ENCODE measurements around the gene SETD1A. TPM values are rescaled to one million over a fixed set of nuclear protein-coding genes. Genes with fewer than 3 reads are reported as not detected.

SETD1A gene
- total RNA-seq, 2 experiments from 2014 or later: 23.9 to 26.4 TPM

- Mint-ChIP-seq H3K4me1 (peaks cover 26% of the 10 kb centered on the region), H3K4me3 (peak overlapping the region; percentile 64), H3K9me3 (ENCODE audit: low read depth) (no peaks in the 10 kb centered on the region), H3K36me3 (no peaks in the 10 kb centered on the region), H3K27ac (no peak overlapping the region), H3K27me3 (no peaks in the 10 kb centered on the region)
- CTCF ChIA-PET: interaction anchor here (0.8 to 5.3 kb wide), 6 partner anchors 10 to 85 kb away, joined by 3 to 38 read pairs (median 4); no protein-coding TSS in a partner anchor
- no peak for ATAC-seq
- DNase-seq: peak; percentile 48
Measured at GRCh38 chr16:30924076-30924912, 33.3 kb upstream of the SETD1A start.

GRCh38 chr16:30924913-30925631, 32.5 kb upstream of the SETD1A start:
- H3K4me3 Mint-ChIP-seq: peak overlapping the region; percentile 64
- no peaks in the 10 kb centered on the region for H3K9me3 Mint-ChIP-seq (ENCODE audit: low read depth)
- no peaks in the 10 kb centered on the region for H3K27me3 Mint-ChIP-seq
- H3K36me3 Mint-ChIP-seq: no peaks in the 10 kb centered on the region
- no peak overlapping the region for H3K27ac Mint-ChIP-seq
- ATAC-seq (no peak), DNase-seq (no peak)
- H3K4me1 Mint-ChIP-seq: peaks cover 26% of the 10 kb centered on the region
- CTCF ChIA-PET: interaction anchor here (0.6 to 5.3 kb wide), 7 partner anchors 9 to 130 kb away, joined by 3 to 38 read pairs (median 4); no protein-coding TSS in a partner anchor

GRCh38 chr16:30925632-30925987, 31.9 kb upstream of the SETD1A start:
- no peak overlapping the region for H3K27ac Mint-ChIP-seq
- H3K27me3 Mint-ChIP-seq: no peaks in the 10 kb centered on the region
- CTCF ChIA-PET: interaction anchor here (0.6 to 5.3 kb wide), 4 partner anchors 9 to 129 kb away, joined by 4 to 38 read pairs (median 4); no protein-coding TSS in a partner anchor
- peaks cover 26% of the 10 kb centered on the region for H3K4me1 Mint-ChIP-seq
- no peak overlapping the region for H3K4me3 Mint-ChIP-seq
- ATAC-seq: no peak
- no peaks in the 10 kb centered on the region for H3K36me3 Mint-ChIP-seq
- DNase-seq: no peak
- H3K9me3 Mint-ChIP-seq (ENCODE audit: low read depth): no peaks in the 10 kb centered on the region

DNA sequence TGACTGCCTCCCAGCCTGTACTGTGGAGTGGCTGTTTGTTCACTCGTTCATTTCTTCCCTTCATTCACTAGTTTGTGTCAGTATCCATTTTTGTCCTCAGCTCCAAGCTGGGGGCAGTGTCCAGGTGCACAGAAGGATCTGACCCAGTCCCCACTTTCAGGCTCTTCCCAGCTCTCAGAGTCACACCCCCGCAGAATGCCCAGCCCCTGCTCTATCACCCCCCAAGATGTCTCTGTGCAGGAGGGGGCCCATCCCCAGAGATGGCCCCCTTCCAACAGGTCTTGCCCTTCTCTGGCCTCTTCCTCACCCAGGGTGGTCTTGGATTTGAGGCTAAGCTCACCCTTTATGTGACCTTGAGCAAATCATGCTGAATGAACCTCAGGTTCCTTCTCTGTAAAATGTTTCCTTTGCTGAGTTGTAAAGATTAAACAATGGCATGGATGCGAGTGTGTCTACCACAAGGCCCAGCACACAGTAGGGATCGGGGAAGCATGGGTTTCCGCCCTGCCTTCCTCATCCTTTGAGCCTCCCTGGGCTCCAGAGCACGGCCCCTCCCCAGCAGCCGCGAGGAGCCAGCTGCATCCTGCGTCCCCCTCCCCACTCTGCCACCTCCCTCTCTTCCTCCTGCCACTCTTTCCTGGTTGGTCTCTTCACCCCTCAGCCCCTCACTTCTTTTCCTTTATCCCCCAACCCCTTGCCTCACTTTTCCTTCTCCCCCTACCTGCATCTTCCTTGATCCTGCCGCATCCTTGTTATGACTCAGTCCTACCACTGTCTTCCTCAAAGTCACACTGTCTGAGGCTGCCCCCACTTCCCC, 31.4 kb upstream of the SETD1A start:
- no peak overlapping the region for H3K27ac Mint-ChIP-seq
- no peak for ATAC-seq
- CTCF ChIA-PET: interaction anchor here (1.3 to 5.3 kb wide), 2 partner anchors 16 to 81 kb away, joined by 4 to 38 read pairs; no protein-coding TSS in a partner anchor
- peaks cover 1% of the 10 kb centered on the region for H3K36me3 Mint-ChIP-seq
- no peaks in the 10 kb centered on the region for H3K27me3 Mint-ChIP-seq
- no peak for DNase-seq
- H3K9me3 Mint-ChIP-seq (ENCODE audit: low read depth): no peaks in the 10 kb centered on the region
- H3K4me1 Mint-ChIP-seq: peaks cover 22% of the 10 kb centered on the region
- peak overlapping the region; percentile 1 for H3K4me3 Mint-ChIP-seq

DNA sequence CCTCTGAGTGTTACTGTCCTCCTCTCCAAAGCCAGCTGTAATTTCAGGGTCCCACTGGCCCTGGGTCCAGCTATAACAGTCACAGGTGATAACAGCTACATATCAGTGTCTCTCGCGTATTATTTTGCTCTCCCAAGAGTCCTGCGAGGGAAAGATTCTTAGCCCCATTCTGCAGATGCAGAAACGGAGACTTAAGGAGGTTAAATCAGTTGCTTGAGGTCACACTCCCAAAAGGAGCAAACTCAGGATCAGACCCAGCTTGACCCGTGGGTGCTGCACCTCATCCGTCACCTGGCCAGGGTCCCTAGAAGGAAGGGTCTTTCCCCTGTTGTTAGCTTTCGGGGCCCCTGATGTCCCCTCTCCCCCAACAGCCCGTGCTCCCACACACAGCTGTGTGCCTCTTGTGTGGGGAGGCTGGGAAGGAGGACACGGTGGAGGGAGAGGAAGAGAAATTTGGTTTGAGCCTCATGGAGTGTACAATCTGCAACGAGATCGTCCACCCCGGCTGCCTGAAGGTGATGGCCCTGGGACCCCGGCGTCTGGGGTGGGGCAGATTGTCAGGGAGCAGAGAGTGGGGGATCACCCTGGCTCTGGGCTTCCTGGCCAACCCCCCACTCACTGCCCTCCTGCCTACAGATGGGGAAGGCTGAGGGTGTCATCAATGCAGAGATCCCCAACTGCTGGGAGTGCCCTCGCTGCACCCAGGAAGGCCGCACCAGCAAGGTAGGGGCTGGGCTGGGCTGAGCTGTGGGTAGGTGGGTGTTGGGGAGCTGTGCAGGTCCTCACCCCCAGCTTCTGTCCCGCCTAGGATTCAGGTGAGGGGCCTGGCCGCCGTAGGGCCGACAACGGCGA, 30.4 kb upstream of the SETD1A start:
- Mint-ChIP-seq H3K36me3 (peaks cover 4% of the 10 kb centered on the region), H3K27ac (no peak overlapping the region), H3K4me3 (no peak overlapping the region), H3K4me1 (peaks cover 19% of the 10 kb centered on the region), H3K27me3 (no peaks in the 10 kb centered on the region), H3K9me3 (ENCODE audit: low read depth) (no peaks in the 10 kb centered on the region)
- DNase-seq (no peak), ATAC-seq (no peak)
- CTCF ChIA-PET: interaction anchor here (1.0 to 5.3 kb wide), 2 partner anchors 16 to 25 kb away, joined by 3 to 38 read pairs; no protein-coding TSS in a partner anchor

DNA sequence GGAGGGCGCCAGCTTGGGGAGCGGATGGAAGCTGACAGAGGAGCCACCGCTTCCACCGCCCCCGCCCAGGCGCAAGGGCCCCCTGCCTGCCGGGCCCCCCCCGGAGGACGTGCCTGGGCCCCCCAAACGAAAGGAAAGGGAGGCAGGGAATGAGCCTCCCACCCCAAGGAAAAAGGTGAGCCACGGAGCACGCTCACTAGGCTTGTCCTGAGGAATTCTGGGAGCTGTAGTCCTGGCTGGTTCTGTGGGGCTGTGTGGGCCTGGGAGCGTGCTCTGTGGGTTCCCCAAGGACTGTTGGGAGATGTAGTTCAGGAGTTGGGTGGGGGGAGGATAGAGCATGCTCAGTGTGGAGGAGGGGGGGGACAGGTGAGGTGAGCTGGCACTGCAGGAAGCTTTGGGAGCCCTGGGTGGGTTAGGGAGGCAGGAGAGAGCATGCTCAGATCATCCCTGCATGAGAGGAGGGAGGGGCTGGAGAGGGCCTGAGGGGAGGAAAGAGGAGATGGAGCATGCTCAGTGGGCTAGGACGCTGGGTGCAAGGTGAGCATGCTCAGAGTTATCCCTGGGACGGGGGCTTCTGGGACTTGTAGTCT, 29.7 kb upstream of the SETD1A start:
- H3K36me3 Mint-ChIP-seq: peaks cover 6% of the 10 kb centered on the region
- H3K27ac Mint-ChIP-seq: no peak overlapping the region
- no peaks in the 10 kb centered on the region for H3K9me3 Mint-ChIP-seq (ENCODE audit: low read depth)
- no peak for ATAC-seq
- peak; percentile 55 for DNase-seq
- CTCF ChIA-PET: interaction anchor here (1.0 to 5.3 kb wide), 2 partner anchors 15 to 26 kb away, joined by 3 to 38 read pairs; no protein-coding TSS in a partner anchor
- no peaks in the 10 kb centered on the region for H3K27me3 Mint-ChIP-seq
- H3K4me3 Mint-ChIP-seq: no peak overlapping the region
- H3K4me1 Mint-ChIP-seq: peaks cover 19% of the 10 kb centered on the region

GRCh38 chr16:30928390-30928789, 29.2 kb upstream of the SETD1A start:
- H3K4me1 Mint-ChIP-seq: peaks cover 19% of the 10 kb centered on the region
- ATAC-seq (no peak), DNase-seq (no peak)
- H3K36me3 Mint-ChIP-seq: peaks cover 6% of the 10 kb centered on the region
- H3K4me3 Mint-ChIP-seq: no peak overlapping the region
- H3K27ac Mint-ChIP-seq: no peak overlapping the region
- no peaks in the 10 kb centered on the region for H3K27me3 Mint-ChIP-seq
- H3K9me3 Mint-ChIP-seq (ENCODE audit: low read depth): no peaks in the 10 kb centered on the region
- CTCF ChIA-PET: interaction anchor here (5.3 kb wide), 1 partner anchor 14 kb away, joined by 38 read pairs; no protein-coding TSS in a partner anchor

DNA sequence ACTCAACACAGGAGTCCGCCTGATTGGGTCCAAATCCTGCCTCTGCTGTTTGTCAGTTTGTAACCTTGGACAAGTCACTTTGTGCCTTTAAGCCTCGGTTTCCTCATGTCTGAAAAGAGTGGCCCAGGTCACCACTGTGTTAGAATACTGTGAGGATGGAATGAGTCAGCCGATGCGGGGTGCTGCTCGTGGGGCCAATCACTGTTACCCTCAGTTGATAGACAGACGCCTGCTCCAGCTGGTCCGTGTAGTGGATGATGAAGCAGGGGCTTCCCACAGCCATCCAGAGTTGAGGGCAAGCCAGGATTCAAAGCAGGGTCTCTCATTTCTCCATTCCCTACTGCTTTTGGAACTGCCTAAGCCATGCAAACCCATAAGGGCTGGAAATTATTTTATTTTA, 28.4 kb upstream of the SETD1A start:
- peak; percentile 60 for DNase-seq

DNA sequence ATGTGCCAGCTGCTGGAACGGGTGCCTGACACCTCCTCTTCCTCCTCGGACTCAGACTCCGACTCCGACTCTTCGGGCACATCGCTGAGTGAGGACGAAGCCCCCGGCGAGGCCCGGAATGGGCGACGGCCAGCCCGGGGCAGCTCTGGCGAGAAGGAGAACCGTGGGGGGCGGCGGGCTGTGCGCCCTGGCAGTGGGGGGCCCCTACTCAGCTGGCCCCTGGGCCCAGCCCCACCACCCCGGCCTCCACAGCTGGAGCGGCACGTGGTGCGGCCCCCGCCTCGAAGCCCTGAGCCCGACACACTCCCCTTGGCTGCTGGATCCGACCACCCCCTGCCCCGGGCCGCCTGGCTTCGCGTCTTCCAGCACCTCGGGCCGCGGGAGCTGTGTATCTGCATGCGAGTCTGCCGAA, 27.4 kb upstream of the SETD1A start:
- peaks cover 21% of the 10 kb centered on the region for H3K4me1 Mint-ChIP-seq
- no peak for ATAC-seq
- DNase-seq: no peak
- CTCF ChIA-PET: interaction anchor here (4.0 kb wide), 1 partner anchor 12 kb away, joined by 23 read pairs; no protein-coding TSS in a partner anchor
- no peak overlapping the region for H3K27ac Mint-ChIP-seq
- H3K36me3 Mint-ChIP-seq: peaks cover 6% of the 10 kb centered on the region
- no peak overlapping the region for H3K4me3 Mint-ChIP-seq
- no peaks in the 10 kb centered on the region for H3K9me3 Mint-ChIP-seq (ENCODE audit: low read depth)
- no peaks in the 10 kb centered on the region for H3K27me3 Mint-ChIP-seq

More for the DNA sequence above, 28.4 kb upstream of the SETD1A start:
- peak; percentile 38 for ATAC-seq
- H3K36me3 Mint-ChIP-seq: peaks cover 6% of the 10 kb centered on the region
- CTCF ChIA-PET: interaction anchor here (5.3 kb wide), 1 partner anchor 14 kb away, joined by 38 read pairs; no protein-coding TSS in a partner anchor
- no peak overlapping the region for H3K4me3 Mint-ChIP-seq
- no peaks in the 10 kb centered on the region for H3K27me3 Mint-ChIP-seq
- no peaks in the 10 kb centered on the region for H3K9me3 Mint-ChIP-seq (ENCODE audit: low read depth)
- H3K27ac Mint-ChIP-seq: no peak overlapping the region
- peaks cover 19% of the 10 kb centered on the region for H3K4me1 Mint-ChIP-seq

DNA sequence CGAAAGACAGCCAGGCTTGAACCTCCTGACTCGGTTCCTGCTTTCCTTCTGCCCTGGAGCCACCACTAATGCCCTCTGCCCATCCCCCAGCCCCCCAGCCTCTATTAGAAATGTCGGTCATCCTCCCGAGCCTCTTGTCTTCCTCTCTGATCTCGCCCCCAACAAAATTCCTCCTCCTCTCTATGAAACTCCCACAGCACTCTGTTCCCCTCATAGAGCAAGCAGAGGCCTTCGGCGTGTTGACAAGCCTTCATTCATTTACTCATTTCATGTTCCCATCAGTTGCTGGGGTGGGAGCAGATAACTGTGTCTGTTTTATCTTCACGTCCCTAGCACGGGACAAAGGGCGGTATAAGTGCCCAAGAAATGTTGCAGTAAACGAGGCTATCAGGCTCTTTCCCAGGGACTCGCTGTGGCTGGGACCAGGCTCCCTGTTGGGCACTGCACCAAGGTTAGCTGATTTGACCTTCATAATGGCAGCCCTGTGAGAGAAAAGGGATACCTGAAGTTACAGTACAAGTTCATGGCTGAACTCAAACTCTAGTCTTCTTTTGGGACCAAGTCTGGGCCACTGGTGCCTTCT, 26.4 kb upstream of the SETD1A start:
- peaks cover 6% of the 10 kb centered on the region for H3K36me3 Mint-ChIP-seq
- CTCF ChIA-PET: interaction anchor here (4.0 kb wide), 1 partner anchor 11 kb away, joined by 23 read pairs; no protein-coding TSS in a partner anchor
- no peak for DNase-seq
- no peak overlapping the region for H3K27ac Mint-ChIP-seq
- no peak for ATAC-seq
- H3K4me1 Mint-ChIP-seq: peaks cover 20% of the 10 kb centered on the region
- no peak overlapping the region for H3K4me3 Mint-ChIP-seq
- no peaks in the 10 kb centered on the region for H3K9me3 Mint-ChIP-seq (ENCODE audit: low read depth)
- H3K27me3 Mint-ChIP-seq: no peaks in the 10 kb centered on the region

- Mint-ChIP-seq H3K4me1 (peaks cover 26% of the 10 kb centered on the region), H3K4me3 (no peak overlapping the region), H3K36me3 (peaks cover 8% of the 10 kb centered on the region), H3K27me3 (no peaks in the 10 kb centered on the region), H3K9me3 (ENCODE audit: low read depth) (no peaks in the 10 kb centered on the region), H3K27ac (no peak overlapping the region)
- CTCF ChIA-PET: interaction anchor here (0.8 to 2.4 kb wide), 8 partner anchors 9 to 526 kb away, joined by 3 to 13 read pairs (median 4); no protein-coding TSS in a partner anchor
- peak; percentile 68 for DNase-seq
- peak; percentile 59 for ATAC-seq
Measured at GRCh38 chr16:30934827-30935557, 22.6 kb upstream of the SETD1A start.
